DND-41 (cell line): ENCODE measurements around the gene ARHGEF39.

Experiments used
- ATAC-seq: fragments of 200-7000 bp; cut with Tn5 transposase; 3 replicates; pipeline ENCODE4 v1.9.1; 2021; ENCODE audit warnings: low read depth; ENCODE audit not compliant: insufficient read depth
- DNase-seq: peaks from one replicate; pipeline ENCODE4 v3.0.0-alpha.2; 2020
- H2AFZ ChIP-seq: 2 replicates; pipeline ENCODE4 v1.6.0; 2012; ENCODE audit warnings: low read depth, low read length
- H3K27ac ChIP-seq: 2 replicates; pipeline ENCODE4 v1.5.1; 2012; ENCODE audit warnings: low read length, inconsistent platforms
- H3K27me3 ChIP-seq: fragments of 200-600 bp; sonication (generic); 2 replicates; pipeline ENCODE4 v1.6.0; 2012; ENCODE audit warnings: low read length, mild to moderate bottlenecking, inconsistent platforms; ENCODE audit not compliant: insufficient read depth, poor library complexity
- H3K36me3 ChIP-seq: 2 replicates; pipeline ENCODE4 v1.5.1; 2012; ENCODE audit warnings: low read length, inconsistent platforms; ENCODE audit not compliant: insufficient read depth
- H3K4me1 ChIP-seq: 2 replicates; pipeline ENCODE4 v1.5.1; 2012; ENCODE audit warnings: mild to moderate bottlenecking, low read length; ENCODE audit not compliant: insufficient read depth
- H3K4me2 ChIP-seq: 2 replicates; pipeline ENCODE4 v1.6.0; 2012; ENCODE audit warnings: mild to moderate bottlenecking, moderate library complexity, low read length, inconsistent platforms; ENCODE audit not compliant: insufficient read depth
- H3K4me3 ChIP-seq, 2 experiments: fragments of 200-600 bp in 1 of 2; shearing (Covaris generic) in 1 of 2; 2 replicates each; pipeline ENCODE4 v1.5.1; 2012 to 2016; ENCODE audit warnings: inconsistent platforms in 2 of 2, low read length in 2 of 2, mild to moderate bottlenecking in 2 of 2, low read depth in 1 of 2, moderate library complexity in 1 of 2
- H3K79me2 ChIP-seq: 2 replicates; pipeline ENCODE4 v1.6.0; 2012; ENCODE audit warnings: low read length, inconsistent platforms; ENCODE audit not compliant: insufficient read depth
- H3K9ac ChIP-seq: 2 replicates; pipeline ENCODE4 v1.6.0; 2012; ENCODE audit warnings: low read depth, mild to moderate bottlenecking, inconsistent platforms, low read length, moderate library complexity
- H3K9me3 ChIP-seq: 2 replicates; pipeline ENCODE4 v1.5.1; 2012; ENCODE audit warnings: low read length, moderate library complexity, mild to moderate bottlenecking, inconsistent platforms; ENCODE audit not compliant: insufficient read depth, severe bottlenecking
- H4K20me1 ChIP-seq: 2 replicates; pipeline ENCODE4 v1.6.0; 2012; ENCODE audit warnings: low read length; ENCODE audit not compliant: insufficient read depth
- EZH2 ChIP-seq: IDR thresholded peaks from 3 replicates; pipeline ENCODE4 v1.6.1; 2012; ENCODE audit warnings: borderline replicate concordance, low read depth, mild to moderate bottlenecking, moderate library complexity, low read length, inconsistent platforms; ENCODE audit not compliant: severe bottlenecking
- TF ChIP-seq, protein P1 (sequence below): IDR thresholded peaks from 2 replicates; pipeline ENCODE4 v1.5.1; 2012; ENCODE audit warnings: borderline replicate concordance, low read length, moderate library complexity, mild to moderate bottlenecking; ENCODE audit not compliant: poor library complexity, severe bottlenecking; ENCODE audit errors: extremely low read depth

ARHGEF39 gene

DNA sequence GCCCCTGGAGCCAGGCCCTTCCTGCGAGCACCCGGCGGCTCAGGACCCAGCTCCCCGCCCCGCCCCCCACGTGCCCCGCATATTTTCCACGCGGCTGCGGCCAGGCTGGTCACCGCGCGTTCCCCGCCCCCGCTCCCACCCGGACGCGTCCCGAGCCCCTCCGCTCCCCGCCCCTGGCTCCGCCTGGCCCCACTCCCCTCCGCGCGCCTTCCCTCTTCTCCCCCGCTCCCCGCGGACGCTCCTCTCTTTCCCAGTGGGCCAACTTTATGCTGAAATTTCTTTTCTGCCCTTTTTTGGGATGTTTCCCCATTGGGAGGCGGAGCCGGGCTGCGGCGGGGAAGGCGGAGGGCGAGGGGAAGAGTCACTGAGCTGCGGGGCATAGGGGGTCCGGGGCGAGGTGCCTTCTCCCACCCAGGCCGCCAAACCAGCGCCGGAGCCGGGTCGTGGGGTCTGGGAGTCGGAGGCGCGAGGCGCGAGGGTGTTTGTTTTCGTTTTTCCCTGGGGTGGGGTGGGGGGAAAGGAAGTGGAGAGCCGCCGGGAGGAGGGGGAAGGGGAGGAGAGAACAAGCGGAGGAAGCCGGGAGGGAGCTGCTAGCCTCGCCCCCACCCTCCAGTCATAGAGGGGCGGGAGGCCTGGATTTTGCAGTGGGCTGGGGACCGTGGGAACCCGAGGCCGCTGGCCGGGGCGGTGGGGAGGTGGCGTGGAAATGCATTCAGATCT is 25.8 kb upstream of the ARHGEF39 start:
- DNase-seq, result peak; percentile 85
- H3K9ac ChIP-seq, result peak overlapping the region; percentile 87
- TF ChIP-seq, protein P1, sequence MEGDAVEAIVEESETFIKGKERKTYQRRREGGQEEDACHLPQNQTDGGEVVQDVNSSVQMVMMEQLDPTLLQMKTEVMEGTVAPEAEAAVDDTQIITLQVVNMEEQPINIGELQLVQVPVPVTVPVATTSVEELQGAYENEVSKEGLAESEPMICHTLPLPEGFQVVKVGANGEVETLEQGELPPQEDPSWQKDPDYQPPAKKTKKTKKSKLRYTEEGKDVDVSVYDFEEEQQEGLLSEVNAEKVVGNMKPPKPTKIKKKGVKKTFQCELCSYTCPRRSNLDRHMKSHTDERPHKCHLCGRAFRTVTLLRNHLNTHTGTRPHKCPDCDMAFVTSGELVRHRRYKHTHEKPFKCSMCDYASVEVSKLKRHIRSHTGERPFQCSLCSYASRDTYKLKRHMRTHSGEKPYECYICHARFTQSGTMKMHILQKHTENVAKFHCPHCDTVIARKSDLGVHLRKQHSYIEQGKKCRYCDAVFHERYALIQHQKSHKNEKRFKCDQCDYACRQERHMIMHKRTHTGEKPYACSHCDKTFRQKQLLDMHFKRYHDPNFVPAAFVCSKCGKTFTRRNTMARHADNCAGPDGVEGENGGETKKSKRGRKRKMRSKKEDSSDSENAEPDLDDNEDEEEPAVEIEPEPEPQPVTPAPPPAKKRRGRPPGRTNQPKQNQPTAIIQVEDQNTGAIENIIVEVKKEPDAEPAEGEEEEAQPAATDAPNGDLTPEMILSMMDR, result no peak
- TF ChIP-seq EZH2, result no peak
- H3K9me3 ChIP-seq, result no peaks in the 10 kb centered on the region
- peak overlapping the region; percentile 65 to 68 for H3K4me3 ChIP-seq
- peak; percentile 90 for ATAC-seq
- no peaks in the 10 kb centered on the region for H3K27me3 ChIP-seq
- H3K79me2 ChIP-seq, result peaks cover 5% of the 10 kb centered on the region
- H2AFZ ChIP-seq, result peak overlapping the region; percentile 83
- peak overlapping the region; percentile 82 for H3K4me2 ChIP-seq
- peaks cover 30% of the 10 kb centered on the region for H3K4me1 ChIP-seq
- H4K20me1 ChIP-seq, result no peaks in the 10 kb centered on the region
- H3K27ac ChIP-seq, result peak overlapping the region; percentile 82
- H3K36me3 ChIP-seq, result peaks cover 17% of the 10 kb centered on the region

- peaks cover 21% of the 10 kb centered on the region for H3K36me3 ChIP-seq
- no peaks in the 10 kb centered on the region for H3K9me3 ChIP-seq
- H3K79me2 ChIP-seq, result peaks cover 5% of the 10 kb centered on the region
- peak overlapping the region; percentile 65 to 68; a peak in 3 of 4 replicates for H3K4me3 ChIP-seq
- no peaks in the 10 kb centered on the region for H3K27me3 ChIP-seq
- H3K4me2 ChIP-seq, result peak overlapping the region; percentile 82
- H2AFZ ChIP-seq, result no peak overlapping the region
- DNase-seq (no peak), ATAC-seq (no peak)
- H3K27ac ChIP-seq, result peak overlapping the region; percentile 82
- peaks cover 30% of the 10 kb centered on the region for H3K4me1 ChIP-seq
- no peaks in the 10 kb centered on the region for H4K20me1 ChIP-seq
- TF ChIP-seq, protein P1, result no peak
- no peak for TF ChIP-seq EZH2
- H3K9ac ChIP-seq, result peak overlapping the region; percentile 87
These were observed 25.3 kb upstream of the ARHGEF39 start for GRCh38 chr9:35690294-35690613.

DNA sequence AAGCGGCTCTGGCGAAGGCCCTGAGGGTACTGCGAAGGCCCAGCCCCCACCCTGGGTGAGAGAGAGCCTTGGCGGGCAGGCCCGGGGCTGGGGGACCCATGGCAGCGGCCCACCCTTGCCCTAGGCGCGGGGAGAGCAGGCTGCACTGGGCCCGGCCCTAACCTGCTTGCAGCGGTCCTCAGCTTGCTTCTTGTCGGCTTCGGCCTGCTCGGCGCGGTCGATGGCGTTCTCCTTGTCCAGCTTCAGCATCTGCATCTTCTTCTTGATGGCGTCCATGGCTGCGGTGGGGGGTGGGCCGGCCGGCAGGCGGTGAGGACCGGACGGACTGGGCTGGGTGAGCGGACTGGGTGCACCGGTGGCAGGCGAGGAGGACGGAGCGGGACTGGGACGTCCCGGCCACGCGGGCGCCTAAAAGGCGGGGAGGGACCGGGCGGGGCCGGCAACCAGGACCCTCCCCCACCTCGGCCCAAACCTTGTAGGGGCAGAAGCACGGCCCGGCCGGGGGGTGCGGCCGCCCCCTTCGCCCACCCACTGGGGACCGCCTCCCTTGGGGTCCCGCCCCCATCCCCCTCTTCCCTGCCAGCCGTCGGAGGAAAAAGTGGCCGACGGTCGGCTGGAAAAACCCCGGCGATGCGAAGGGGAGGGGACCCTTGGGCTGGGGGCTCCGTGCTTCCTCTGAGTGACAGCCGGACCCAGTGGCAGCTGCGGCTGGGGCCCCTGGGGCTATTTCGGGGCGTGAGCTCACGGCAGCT is 24.7 kb upstream of the ARHGEF39 start, which contains the start of gene TPM2:
TSS of gene TPM2 (minus strand) at position 384 of the 752 bp plus-strand sequence. CDS start at position 276, 108 bp downstream.
- Histone ChIP-seq H3K79me2 (peaks cover 5% of the 10 kb centered on the region), H3K4me3 (peak within 1 kb of the TSS; percentile 65 to 68), H3K4me2 (peak within 1 kb of the TSS; percentile 82), H3K4me1 (peaks cover 30% of the 10 kb centered on the region), H4K20me1 (no peaks in the 10 kb centered on the region), H2AFZ (peak within 1 kb of the TSS; percentile 83), H3K9me3 (no peaks in the 10 kb centered on the region), H3K36me3 (peaks cover 27% of the 10 kb centered on the region), H3K27me3 (no peaks in the 10 kb centered on the region), H3K9ac (peak within 1 kb of the TSS; percentile 87), H3K27ac (peak within 1 kb of the TSS; percentile 82)
- DNase-seq, result no peak
- no peak for TF ChIP-seq EZH2
- TF ChIP-seq, protein P1, result no peak
- ATAC-seq, result no peak
